Stimulated activated CD8-positive, alpha-beta memory T cell treated with anti-CD3 and anti-CD28 coated beads, Interleukin-4, amount 100 ng/mL, for 48 hours (primary cell): ENCODE data around the gene ZNF22.
"Not testable (repeated sequence)": the region's sequence is repeated elsewhere in the genome, so short reads cannot be mapped to it uniquely, and the experiment has no call there.

ENCODE experiments used
- DNase-seq: peaks from one replicate; pipeline ENCODE4 v3.0.0-alpha.2; 2020

ZNF22 gene

DNA sequence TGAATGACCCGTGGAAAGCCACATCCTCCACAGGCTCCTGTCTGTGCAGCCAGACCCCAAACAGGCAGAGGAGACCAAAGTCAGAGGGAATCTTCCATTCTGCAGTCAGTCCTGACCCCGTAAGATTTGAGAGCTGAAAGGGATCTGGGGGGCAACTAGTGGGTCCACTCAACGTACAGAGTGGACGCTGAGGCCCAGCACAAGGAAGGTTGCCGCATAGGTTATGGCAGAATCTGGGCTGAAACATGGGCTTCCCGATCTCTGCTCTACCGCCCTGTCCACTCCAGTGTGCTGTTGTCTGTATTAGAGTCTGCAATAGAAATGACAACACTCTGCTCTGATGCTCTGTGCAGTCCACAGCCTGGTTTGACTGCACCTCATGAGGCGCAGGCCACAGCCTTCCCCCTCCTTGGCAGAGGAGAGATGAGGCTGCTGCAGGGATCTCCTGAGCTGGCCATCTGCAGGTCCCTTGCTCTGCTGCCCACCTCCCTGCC lies 7.9 kb upstream of the ZNF22 start:
- no peak for DNase-seq

DNA sequence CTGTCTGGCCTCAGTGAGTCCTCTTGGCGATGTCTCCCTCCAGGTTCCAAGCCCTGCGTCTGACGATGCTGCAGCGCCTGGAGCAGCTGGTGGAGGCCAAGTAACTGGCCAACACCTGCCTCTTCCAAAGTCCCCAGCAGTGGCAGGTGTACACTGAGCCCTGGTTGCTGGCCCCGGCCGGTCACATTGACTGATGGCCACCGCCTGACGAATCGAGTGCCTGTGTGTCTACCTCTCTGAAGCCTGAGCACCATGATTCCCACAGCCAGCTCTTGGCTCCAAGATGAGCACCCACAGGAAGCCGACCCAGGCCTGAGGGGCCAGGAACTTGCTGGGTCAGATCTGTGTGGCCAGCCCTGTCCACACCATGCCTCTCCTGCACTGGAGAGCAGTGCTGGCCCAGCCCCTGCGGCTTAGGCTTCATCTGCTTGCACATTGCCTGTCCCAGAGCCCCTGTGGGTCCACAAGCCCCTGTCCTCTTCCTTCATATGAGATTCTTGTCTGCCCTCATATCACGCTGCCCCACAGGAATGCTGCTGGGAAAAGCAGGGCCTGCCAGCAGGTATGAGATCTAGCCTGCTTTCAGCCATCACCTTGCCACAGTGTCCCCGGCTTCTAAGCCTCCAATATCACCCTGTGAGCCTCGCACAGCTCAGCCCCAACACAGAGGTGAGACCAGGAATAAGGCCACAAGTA lies 7.3 kb upstream of the ZNF22 start:
- peak; percentile 11 for DNase-seq

DNA sequence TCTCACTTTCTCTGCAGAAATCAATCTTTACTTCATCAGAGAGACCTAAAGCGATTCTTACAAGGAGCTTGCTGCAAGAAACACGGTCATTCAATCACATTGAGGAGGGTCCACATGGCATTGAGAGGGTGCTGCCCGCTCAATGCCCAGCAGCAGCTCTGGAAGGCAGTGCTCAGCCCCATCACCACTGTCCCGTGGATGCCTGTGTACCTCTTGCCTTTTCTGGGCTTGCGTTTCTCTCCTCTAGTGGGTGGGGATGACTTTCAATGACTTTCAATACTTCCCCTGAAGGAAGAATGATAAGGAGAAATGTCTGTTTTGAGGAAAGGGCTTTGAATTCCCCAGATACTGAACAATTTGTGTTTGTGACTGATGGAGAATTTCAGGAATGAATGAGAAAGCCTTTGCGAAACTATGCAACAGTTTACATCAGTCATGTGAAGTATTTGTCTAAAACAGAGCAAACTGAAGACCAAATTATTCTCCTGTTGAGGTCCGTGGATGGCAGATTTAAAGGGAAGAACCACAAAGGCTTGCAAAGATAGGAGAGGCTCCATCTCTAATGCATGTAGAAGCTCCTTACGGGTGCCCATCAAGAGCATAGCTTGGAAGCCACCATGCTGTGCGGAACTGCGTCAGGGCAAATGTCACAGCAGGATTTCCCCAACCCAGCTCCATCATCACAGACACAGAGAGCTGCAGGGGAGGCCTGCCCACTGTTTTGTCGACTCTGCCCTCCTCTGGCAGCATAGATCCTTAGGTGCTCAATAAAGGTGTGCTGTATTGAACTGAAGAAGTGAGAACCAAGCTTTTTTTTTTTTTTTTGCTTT lies 6.6 kb upstream of the ZNF22 start:
- no peak for DNase-seq

- DNase-seq, result peak; percentile 16
These were observed 5.8 kb upstream of the ZNF22 start for GRCh38 chr10:44994752-44995530.

DNA sequence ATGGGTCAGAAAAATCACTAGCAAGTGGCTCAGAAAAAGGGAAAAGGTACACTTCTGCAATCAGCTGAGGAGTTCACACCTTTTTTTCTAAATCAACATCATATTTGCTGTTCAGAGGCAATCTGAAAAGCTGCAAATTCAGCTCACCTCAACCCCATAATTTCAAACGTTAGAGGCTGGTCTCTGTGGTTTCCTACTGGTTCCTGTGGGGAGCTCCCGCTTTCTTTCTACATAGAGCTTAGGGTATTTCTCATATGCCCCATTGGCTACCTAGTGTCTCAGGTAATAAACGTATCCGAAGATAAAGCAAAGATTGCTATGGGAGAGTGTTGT lies 5.2 kb upstream of the ZNF22 start:
- peak; percentile 11 for DNase-seq

- DNase-seq, result peak; percentile 18
These were observed 4.6 kb upstream of the ZNF22 start for GRCh38 chr10:44995914-44996669.

- no peak for DNase-seq
These were observed 3.5 kb upstream of the ZNF22 start for GRCh38 chr10:44997105-44997748.

- DNase-seq, result no peak
These were observed 2.5 kb upstream of the ZNF22 start for GRCh38 chr10:44998146-44998631.

- peak; percentile 36 for DNase-seq
These were observed 478 bp upstream of the ZNF22 start for GRCh38 chr10:45000138-45000751.

- peak; percentile 71 for DNase-seq
These were observed 842 bp downstream of the ZNF22 start for GRCh38 chr10:45001381-45002148.

- no peak for DNase-seq
These were observed 2.8 kb downstream of the ZNF22 start for GRCh38 chr10:45003432-45004000.

DNA sequence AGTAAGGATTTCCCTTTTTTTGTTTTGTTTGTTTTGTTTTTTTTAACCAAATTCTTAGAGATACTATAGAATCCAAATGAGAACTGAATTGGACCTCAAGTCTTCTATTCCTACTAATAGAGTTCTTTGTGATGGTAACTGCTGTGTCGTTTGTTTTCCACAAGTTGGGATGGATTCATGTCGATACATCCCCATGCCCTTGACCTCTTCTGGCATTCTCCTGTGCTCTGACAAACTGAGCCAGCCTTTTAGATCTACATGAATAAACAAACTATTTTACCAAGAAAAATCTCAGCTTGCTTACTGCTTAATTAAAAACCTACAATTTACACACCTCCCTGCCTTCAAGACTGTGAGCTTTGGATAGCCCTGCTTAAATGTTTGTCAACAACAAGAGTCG lies 3.9 kb downstream of the ZNF22 start:
- no peak for DNase-seq

- no peak for DNase-seq
These were observed 4.6 kb downstream of the ZNF22 start for GRCh38 chr10:45005284-45005683.

DNA sequence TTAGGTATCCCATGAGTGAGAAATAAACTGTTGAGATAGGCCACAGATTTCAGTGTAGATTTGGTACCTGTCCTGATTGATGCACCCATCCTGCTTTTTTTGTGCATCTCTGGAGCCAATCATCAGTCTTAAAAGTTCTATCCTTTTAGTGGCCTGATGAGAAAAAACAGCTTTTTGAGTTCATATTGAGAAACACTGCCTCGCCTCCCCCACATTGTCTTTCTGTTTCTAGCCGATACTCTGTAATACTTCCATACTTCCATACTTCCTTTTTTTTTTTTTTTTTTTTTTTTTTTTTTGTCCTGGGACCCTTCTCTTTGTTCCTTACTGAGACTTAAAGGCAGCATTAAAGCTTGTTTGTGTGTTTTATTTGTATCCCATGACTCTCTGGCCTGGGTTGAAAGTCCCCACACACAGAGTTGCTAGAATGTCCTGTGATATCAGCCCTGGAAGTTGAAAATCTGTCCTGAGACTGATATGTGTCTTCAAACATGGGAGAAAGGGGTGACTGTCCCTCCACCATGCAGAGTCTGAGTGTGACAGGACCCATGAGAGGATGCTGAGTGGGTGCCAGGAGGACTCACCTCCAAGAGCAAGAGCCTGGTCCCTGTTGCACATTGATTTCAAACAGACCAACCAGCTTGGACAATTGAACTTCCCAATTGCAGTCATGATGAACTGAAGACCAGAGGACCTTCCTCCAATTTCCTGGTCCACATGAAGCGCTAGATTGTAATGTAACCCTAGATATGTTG lies 5.7 kb downstream of the ZNF22 start:
- DNase-seq, result no peak

- no peak for DNase-seq
These were observed 7.9 kb downstream of the ZNF22 start for GRCh38 chr10:45008524-45009161.

GRCh38 chr10:45014557-45014956 lies 13.8 kb downstream of the ZNF22 start:
- DNase-seq, result not testable (repeated sequence)

- no peak for DNase-seq
These were observed 14.9 kb downstream of the ZNF22 start for GRCh38 chr10:45015590-45015989.

DNA sequence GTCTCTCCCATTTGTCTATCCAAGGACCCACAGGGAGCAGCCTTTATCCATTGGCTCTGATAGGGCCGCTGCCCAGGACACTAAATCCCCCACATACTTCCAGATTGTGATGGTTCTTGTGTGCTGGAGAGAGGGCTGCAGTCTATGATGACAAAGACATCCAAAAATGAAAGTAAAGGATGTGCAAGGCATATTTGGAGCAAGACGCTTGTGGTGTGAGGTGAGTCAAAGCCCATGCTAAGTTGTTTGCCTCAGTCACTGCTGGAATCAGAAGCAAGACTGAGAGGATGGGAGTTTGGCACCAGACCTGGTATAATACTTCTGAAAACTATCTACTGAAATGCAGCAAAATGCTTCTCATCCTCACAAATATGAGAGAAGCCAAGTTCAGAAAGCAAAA lies 22.7 kb downstream of the ZNF22 start:
- DNase-seq, result no peak

DNA sequence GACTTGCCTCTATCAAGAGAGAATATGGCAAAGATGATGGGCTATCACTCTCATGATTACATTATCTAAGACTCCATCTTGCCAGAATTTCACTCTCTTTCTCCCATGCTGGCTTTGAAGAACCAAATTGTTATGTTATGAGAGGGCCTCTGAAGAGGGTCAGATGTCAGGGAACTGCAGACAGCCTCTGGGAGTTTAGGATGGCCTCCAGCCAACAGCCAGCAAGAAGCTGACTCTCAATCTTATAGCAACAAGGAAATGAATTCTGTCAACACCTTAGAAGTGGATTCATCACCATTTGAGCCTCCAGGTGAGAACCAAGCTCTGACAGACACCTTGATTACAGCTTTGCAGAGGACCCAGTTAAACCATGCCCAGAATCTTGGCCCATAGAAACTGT lies 33.6 kb downstream of the ZNF22 start:
- DNase-seq, result no peak
